HepG2 (cell line): ENCODE measurements around the gene VWA7. TPM values are rescaled to one million over a fixed set of nuclear protein-coding genes. Genes with fewer than 3 reads are reported as not detected.

Experiments
- AFF4 ChIP-seq: sonication (generic); formaldehyde crosslinking; IDR thresholded peaks from 2 replicates; pipeline ENCODE4 v1.4.0; 2020; ENCODE audit warnings: missing genetic modification reagents
- CHD2 ChIP-seq: IDR thresholded peaks from 2 replicates; pipeline ENCODE4 v1.6.1; 2011; ENCODE audit warnings: low read depth, low read length, improper control_type of control experiment
- CREM ChIP-seq, 2 experiments: sonication (generic) in 1 of 2; formaldehyde crosslinking in 1 of 2; IDR thresholded peaks; 2 replicates each; pipeline versions ENCODE4 v1.4.0 to v1.6.1; 2016 to 2020; ENCODE audit warnings: antibody characterized with exemption in 1 of 2, mild to moderate bottlenecking in 1 of 2, missing genetic modification reagents in 1 of 2
- PCBP2 ChIP-seq: fragments of 200-400 bp; formaldehyde crosslinking; optimal IDR thresholded peaks from 2 replicates; pipeline ENCODE3; 2018; ENCODE audit warnings: low read length, low read depth; ENCODE audit not compliant: poor library complexity, severe bottlenecking
- SIN3A ChIP-seq: IDR thresholded peaks from 2 replicates; pipeline ENCODE4 v1.6.1; 2011; ENCODE audit warnings: low read depth, mild to moderate bottlenecking, control low read depth, low read length, borderline replicate concordance
- SMAD1 ChIP-seq: sonication (generic); formaldehyde crosslinking; IDR thresholded peaks from 2 replicates; pipeline ENCODE4 v1.4.0; 2020; ENCODE audit warnings: missing genetic modification reagents, low read depth, mild to moderate bottlenecking, borderline replicate concordance
- SMAD3 ChIP-seq: sonication (generic); formaldehyde crosslinking; IDR thresholded peaks from 2 replicates; pipeline ENCODE4 v1.4.0; 2020; ENCODE audit warnings: missing genetic modification reagents
- SYNCRIP ChIP-seq: fragments of 200-400 bp; formaldehyde crosslinking; IDR thresholded peaks from 2 replicates; pipeline ENCODE4 v1.6.1; 2018; ENCODE audit warnings: mild to moderate bottlenecking, low read depth, low read length; ENCODE audit not compliant: insufficient read depth
- ZNF354B ChIP-seq: sonication (generic); formaldehyde crosslinking; IDR thresholded peaks from 2 replicates; pipeline ENCODE4 v1.8.0; 2022; ENCODE audit warnings: mild to moderate bottlenecking, missing genetic modification reagents
- ZNF430 ChIP-seq: sonication (generic); formaldehyde crosslinking; IDR thresholded peaks from 2 replicates; pipeline ENCODE4 v1.9.0; 2021; ENCODE audit warnings: mild to moderate bottlenecking, missing genetic modification reagents
- ZNF496 ChIP-seq: sonication (generic); formaldehyde crosslinking; IDR thresholded peaks from 2 replicates; pipeline ENCODE4 v1.8.1; 2023; ENCODE audit warnings: mild to moderate bottlenecking, moderate library complexity, missing genetic modification reagents; ENCODE audit not compliant: insufficient replicate concordance
- ZNF510 ChIP-seq: sonication (generic); formaldehyde crosslinking; IDR thresholded peaks from 2 replicates; pipeline ENCODE4 v1.4.0; 2020; ENCODE audit warnings: low read depth, mild to moderate bottlenecking, missing genetic modification reagents
- ZNF670 ChIP-seq: sonication (generic); formaldehyde crosslinking; IDR thresholded peaks from 2 replicates; pipeline ENCODE4 v1.8.0; 2022; ENCODE audit warnings: mild to moderate bottlenecking, missing genetic modification reagents, borderline replicate concordance
- ZNF747 ChIP-seq: sonication (generic); formaldehyde crosslinking; IDR thresholded peaks from 2 replicates; pipeline ENCODE4 v1.8.1; 2023; ENCODE audit warnings: missing genetic modification reagents, mild to moderate bottlenecking, borderline replicate concordance
- ZNF780A ChIP-seq: sonication (generic); formaldehyde crosslinking; IDR thresholded peaks from 2 replicates; pipeline ENCODE4 v1.8.0; 2022; ENCODE audit warnings: mild to moderate bottlenecking, missing genetic modification reagents, moderate library complexity
- polyA plus RNA-seq, 8 experiments: library from polyadenylated mRNA; depleted of rRNA in 3 of 8; stranded (reverse) in 7 of 8; unstranded in 1 of 8; fragments of >200 nt; fragmentation: Illumina TruSeq in 4 of 8; extraction: Trizol in 4 of 8; gene quantifications; 2 replicates each; pipeline versions ENCODE4 v1.2.1 to v1.2.3, GENCODE V29; 2011 to 2016; ENCODE audit warnings: low read depth in 4 of 8, missing spikeins in 1 of 8, mixed read lengths in 1 of 8; ENCODE audit not compliant: insufficient read depth in 1 of 8
- total RNA-seq, 5 experiments: library from RNA; depleted of rRNA; stranded (reverse); fragments of >200 nt; fragmentation: Illumina TruSeq; extraction: Trizol; gene quantifications; 2 replicates each; pipeline ENCODE4 v1.2.3, GENCODE V29; 2016; ENCODE audit warnings: low read depth in 1 of 5
- TF ChIP-seq, protein P1 (sequence below): sonication (generic); formaldehyde crosslinking; IDR thresholded peaks from 2 replicates; pipeline ENCODE4 v1.8.1; 2023; ENCODE audit warnings: missing genetic modification reagents, inconsistent platforms, borderline replicate concordance
- TF ChIP-seq, protein P2 (sequence below): sonication (generic); formaldehyde crosslinking; IDR thresholded peaks from 2 replicates; pipeline ENCODE4 v1.8.0; 2022; ENCODE audit warnings: missing genetic modification reagents, mild to moderate bottlenecking, moderate library complexity, borderline replicate concordance
- TF ChIP-seq, protein P3 (sequence below): sonication (generic); formaldehyde crosslinking; IDR thresholded peaks from 2 replicates; pipeline ENCODE4 v1.8.1; 2023; ENCODE audit warnings: mild to moderate bottlenecking, missing genetic modification reagents
- TF ChIP-seq, protein P4 (sequence below): IDR thresholded peaks from 2 replicates; pipeline ENCODE4 v1.6.1; 2016

The VWA7 gene
- total and polyA plus RNA-seq, 2 of the 13 experiments (the other 11 are each of a cell fraction or from before 2014, with no cell fraction given), result 0.86 to 3.3 TPM

DNA sequence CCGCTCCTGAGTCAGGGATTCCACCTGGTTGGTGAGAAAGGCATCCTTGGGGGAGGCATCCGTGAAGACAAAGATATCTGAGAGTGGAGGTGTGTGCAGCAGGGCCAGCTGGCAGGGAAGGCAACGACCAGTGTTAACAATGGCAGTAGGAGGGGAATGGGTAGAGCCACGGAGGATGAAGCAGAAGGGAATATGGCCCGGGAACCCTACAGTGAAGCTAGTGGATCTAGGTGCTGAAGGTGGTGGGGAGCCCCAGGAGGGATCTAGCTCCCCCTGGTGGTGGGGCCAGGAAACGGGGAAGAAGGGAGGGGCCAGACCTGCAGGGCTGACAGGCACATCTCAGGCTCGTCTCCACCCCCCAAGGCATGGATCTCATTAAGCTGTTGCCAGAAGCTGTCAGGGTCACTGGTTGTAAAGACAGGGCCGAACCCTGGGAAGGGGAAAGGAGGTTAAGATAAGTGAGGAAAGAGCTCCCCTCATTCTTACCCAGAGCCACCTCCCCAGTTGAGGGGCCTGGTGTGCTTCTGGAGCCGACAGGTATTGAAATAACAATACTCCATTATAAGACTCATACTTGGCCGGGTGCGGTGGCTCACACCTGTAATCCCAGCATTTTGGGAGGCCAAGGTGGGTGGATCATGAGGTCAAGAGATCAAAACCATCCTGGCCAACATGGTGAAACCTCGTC, 7.3 kb downstream of the VWA7 start (continued):
- 0 out of 2 replicates have a peak, but pooled peaks have one; percentile 26 for TF ChIP-seq SMAD3 (CRISPR knock-in tag)
- TF ChIP-seq PCBP2, result no peak
- 0 out of 2 replicates have a peak, but pooled peaks have one; percentile 55 for TF ChIP-seq SMAD1 (CRISPR knock-in tag)
- no peak for TF ChIP-seq ZNF670 (CRISPR knock-in tag)
- TF ChIP-seq ZNF496 (CRISPR knock-in tag), result no peak
- TF ChIP-seq, protein P1, sequence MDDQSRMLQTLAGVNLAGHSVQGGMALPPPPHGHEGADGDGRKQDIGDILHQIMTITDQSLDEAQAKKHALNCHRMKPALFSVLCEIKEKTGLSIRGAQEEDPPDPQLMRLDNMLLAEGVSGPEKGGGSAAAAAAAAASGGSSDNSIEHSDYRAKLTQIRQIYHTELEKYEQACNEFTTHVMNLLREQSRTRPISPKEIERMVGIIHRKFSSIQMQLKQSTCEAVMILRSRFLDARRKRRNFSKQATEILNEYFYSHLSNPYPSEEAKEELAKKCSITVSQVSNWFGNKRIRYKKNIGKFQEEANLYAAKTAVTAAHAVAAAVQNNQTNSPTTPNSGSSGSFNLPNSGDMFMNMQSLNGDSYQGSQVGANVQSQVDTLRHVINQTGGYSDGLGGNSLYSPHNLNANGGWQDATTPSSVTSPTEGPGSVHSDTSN (CRISPR knock-in tag), result no peak
- no peak for TF ChIP-seq ZNF780A
- TF ChIP-seq AFF4 (CRISPR knock-in tag), result no peak
- TF ChIP-seq, protein P2, sequence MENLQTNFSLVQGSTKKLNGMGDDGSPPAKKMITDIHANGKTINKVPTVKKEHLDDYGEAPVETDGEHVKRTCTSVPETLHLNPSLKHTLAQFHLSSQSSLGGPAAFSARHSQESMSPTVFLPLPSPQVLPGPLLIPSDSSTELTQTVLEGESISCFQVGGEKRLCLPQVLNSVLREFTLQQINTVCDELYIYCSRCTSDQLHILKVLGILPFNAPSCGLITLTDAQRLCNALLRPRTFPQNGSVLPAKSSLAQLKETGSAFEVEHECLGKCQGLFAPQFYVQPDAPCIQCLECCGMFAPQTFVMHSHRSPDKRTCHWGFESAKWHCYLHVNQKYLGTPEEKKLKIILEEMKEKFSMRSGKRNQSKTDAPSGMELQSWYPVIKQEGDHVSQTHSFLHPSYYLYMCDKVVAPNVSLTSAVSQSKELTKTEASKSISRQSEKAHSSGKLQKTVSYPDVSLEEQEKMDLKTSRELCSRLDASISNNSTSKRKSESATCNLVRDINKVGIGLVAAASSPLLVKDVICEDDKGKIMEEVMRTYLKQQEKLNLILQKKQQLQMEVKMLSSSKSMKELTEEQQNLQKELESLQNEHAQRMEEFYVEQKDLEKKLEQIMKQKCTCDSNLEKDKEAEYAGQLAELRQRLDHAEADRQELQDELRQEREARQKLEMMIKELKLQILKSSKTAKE (CRISPR knock-in tag), result no peak
- TF ChIP-seq, protein P3, sequence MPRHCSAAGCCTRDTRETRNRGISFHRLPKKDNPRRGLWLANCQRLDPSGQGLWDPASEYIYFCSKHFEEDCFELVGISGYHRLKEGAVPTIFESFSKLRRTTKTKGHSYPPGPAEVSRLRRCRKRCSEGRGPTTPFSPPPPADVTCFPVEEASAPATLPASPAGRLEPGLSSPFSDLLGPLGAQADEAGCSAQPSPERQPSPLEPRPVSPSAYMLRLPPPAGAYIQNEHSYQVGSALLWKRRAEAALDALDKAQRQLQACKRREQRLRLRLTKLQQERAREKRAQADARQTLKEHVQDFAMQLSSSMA, result no peak
- TF ChIP-seq ZNF430 (CRISPR knock-in tag), result no peak
- no peak for TF ChIP-seq ZNF510 (CRISPR knock-in tag)
- no peak for TF ChIP-seq SIN3A
- TF ChIP-seq CHD2, result no peak
- no peak for TF ChIP-seq ZNF747 (CRISPR knock-in tag)
- TF ChIP-seq CREM (IDR thresholded peaks at IDR 0.05), result no peak
- no peak for TF ChIP-seq CREM (CRISPR knock-in tag; IDR thresholded peaks at IDR 0.05)
- no peak for TF ChIP-seq ZNF354B (CRISPR knock-in tag)
- TF ChIP-seq SYNCRIP, result no peak
- TF ChIP-seq, protein P4, sequence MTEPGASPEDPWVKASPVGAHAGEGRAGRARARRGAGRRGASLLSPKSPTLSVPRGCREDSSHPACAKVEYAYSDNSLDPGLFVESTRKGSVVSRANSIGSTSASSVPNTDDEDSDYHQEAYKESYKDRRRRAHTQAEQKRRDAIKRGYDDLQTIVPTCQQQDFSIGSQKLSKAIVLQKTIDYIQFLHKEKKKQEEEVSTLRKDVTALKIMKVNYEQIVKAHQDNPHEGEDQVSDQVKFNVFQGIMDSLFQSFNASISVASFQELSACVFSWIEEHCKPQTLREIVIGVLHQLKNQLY (CRISPR knock-in tag), result no peak; the same call in 1 of the 2 replicates
